Activated T-cell treated with anti-CD3 and anti-CD28 coated beads, Interleukin-2, amount 50 U/mL, for 4 hours (primary cell): ENCODE results near the gene INTS11. TPM values are rescaled to one million over a fixed set of nuclear protein-coding genes. Genes with fewer than 3 reads are reported as not detected.

Experiments
- ATAC-seq, 2 donors: fragments of 200-7000 bp; cut with Tn5 transposase; one replicate each; pipeline ENCODE4 v1.10.0; 2021
- DNase-seq: peaks from one replicate; pipeline ENCODE4 v3.0.0-alpha.2; 2020
- H3K27me3 Mint-ChIP-seq: one replicate; pipeline ENCODE4 v1.8.0; 2021; ENCODE audit warnings: low read depth, mixed read lengths
- H3K36me3 Mint-ChIP-seq: one replicate; pipeline ENCODE4 v1.8.0; 2022; ENCODE audit warnings: mixed read lengths; ENCODE audit not compliant: insufficient read depth
- H3K4me1 Mint-ChIP-seq: one replicate; pipeline ENCODE4 v1.8.0; 2021; ENCODE audit warnings: low read depth, mixed read lengths
- H3K4me3 Mint-ChIP-seq: one replicate; pipeline ENCODE4 v1.8.0; 2021; ENCODE audit warnings: mild to moderate bottlenecking, moderate library complexity, mixed read lengths
- H3K9me3 Mint-ChIP-seq: one replicate; pipeline ENCODE4 v1.8.0; 2021; ENCODE audit warnings: mixed read lengths
- total RNA-seq, 3 donors: library from RNA; stranded (reverse); gene quantifications; one replicate each; pipeline ENCODE4 v1.2.1, GENCODE V29; 2021

Gene INTS11
- total RNA-seq, 3 donors from 2014 or later: 164 to 181 (median 172) TPM

DNA sequence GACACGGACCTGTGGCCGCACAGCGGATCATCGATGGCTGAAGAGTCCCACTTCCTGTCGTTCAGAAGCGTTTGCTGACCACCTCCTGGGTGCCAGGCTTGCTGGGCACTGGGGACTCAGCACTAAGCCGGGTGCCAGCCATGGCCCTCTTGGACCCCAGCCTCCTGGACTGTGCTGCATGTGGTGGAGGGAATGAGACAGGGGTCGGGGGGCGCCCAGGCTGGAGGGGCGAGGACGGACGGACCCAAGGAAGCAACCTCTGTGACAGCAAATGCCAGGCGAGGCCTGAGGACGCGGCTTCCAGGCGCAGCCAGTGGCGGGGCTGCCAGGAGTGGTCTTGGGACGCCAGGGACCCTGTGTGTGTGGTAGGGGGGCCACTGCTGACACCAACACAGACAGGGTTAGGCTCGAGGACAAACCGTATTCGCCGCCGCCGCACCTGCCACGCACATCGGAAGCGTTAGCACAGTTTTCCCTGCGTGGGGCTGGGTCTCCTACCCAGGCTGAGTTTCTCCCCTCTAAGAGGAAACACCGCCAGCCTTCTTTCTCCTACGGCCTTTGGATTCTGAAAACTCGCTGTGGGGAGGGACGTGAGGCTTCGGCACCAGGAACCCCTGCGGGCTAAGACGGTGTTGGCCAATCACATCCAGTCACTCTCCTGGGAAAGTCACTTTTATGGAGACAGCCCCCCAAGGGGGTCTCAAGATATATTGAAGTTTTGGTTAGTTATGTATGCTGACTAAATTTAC is 36.9 kb upstream of the INTS11 start:
- Mint-ChIP-seq H3K4me1 (peaks cover 7% of the 10 kb centered on the region), H3K4me3 (no peak overlapping the region), H3K36me3 (no peaks in the 10 kb centered on the region), H3K9me3 (no peaks in the 10 kb centered on the region), H3K27me3 (peaks cover 22% of the 10 kb centered on the region)
- no peak for DNase-seq
- no peak for ATAC-seq

DNA sequence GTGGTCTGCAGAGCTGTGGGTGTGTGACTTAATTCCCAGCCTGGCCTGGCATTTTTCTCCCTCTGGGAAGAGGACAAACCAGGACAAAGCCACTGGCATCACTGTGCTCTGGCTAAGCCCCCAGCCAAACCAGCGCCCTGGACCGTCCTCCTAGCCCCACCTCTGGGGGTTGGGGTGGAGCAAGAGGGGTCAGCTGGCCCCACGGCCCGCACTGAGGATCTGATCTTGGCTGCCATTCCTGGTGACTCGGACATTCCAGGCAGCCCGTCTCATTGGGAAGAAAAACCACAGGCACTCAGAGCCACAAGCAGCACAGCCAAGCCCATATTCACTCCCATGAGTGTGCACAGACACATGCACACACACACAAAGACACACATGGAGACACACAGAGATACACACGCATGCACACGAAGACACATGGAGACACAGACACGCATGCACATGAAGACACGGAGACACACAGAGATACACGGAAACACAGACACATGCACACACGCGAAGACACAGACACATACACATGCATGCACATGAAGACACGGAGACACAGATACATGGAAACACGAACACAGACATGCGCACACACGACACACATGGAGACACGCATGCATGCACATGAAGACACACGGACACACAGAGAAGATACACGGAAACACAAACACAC is 36.2 kb upstream of the INTS11 start:
- Mint-ChIP-seq H3K9me3 (no peaks in the 10 kb centered on the region), H3K27me3 (peaks cover 22% of the 10 kb centered on the region), H3K4me3 (no peak overlapping the region), H3K36me3 (no peaks in the 10 kb centered on the region), H3K4me1 (peaks cover 7% of the 10 kb centered on the region)
- no peak for ATAC-seq
- DNase-seq: no peak

DNA sequence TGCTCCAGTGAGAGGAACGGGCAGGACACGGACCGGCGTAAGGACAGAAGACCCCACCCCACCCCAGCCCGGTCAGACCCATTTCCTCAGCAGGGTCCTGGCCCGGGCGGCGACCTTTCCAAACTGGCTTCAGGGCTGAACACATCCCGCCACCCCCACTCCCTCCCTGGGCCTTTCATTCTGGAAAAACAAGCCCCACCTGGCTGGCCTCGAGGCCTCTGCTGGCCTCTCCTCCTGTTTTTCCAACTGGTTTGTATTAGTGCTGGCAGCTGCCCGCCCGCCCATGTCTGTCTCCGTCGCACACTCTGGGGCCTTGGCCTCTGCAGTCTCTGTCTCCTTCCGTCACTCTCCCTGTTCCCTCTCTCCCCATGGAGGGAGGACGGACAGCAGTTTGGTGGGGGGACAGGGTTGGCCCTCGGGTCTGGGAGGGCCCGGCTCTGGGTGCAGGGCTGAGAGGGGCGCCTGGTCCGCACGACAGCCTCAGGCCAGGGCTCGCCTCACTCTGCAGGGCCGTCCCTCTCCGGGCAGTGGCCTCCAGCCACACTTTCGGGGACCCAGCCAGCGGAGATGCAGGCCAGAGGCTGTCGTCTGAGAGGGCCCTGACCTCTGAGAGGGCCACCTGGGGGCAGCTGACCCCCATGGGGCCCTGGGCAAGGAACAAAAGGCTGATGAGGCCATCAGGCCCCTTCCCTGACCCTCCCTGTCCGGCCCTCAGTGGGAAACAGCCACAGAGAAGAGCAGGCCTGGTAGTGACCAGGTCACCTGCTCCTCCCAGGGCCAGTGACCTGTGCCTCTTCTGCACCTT is 35.4 kb upstream of the INTS11 start:
- Mint-ChIP-seq H3K9me3 (no peaks in the 10 kb centered on the region), H3K36me3 (no peaks in the 10 kb centered on the region), H3K4me3 (no peak overlapping the region), H3K27me3 (peaks cover 22% of the 10 kb centered on the region), H3K4me1 (peaks cover 7% of the 10 kb centered on the region)
- ATAC-seq (no peak), DNase-seq (no peak)

DNA sequence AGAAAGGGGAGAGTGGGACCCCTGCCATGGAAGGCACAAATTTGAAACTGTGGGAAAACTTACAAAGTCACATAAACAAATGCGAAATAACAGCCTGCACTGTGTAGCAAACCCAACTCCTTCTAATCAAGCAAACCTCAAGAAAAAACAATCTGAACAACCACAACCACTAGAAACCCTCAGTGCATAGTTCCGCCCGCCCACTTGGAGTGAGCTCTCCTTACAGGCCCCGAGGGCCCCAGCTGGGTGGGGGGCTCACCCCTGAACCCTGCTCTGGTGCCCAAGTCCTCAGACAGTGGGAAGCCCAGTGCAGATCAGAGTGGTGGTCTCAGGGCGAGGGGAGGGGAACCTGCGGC is 34.8 kb upstream of the INTS11 start:
- DNase-seq (no peak), ATAC-seq (peak; percentile 23 to 44)
- no peak overlapping the region for H3K4me3 Mint-ChIP-seq
- peaks cover 22% of the 10 kb centered on the region for H3K27me3 Mint-ChIP-seq
- H3K4me1 Mint-ChIP-seq: peaks cover 7% of the 10 kb centered on the region
- H3K36me3 Mint-ChIP-seq: no peaks in the 10 kb centered on the region
- no peaks in the 10 kb centered on the region for H3K9me3 Mint-ChIP-seq

DNA sequence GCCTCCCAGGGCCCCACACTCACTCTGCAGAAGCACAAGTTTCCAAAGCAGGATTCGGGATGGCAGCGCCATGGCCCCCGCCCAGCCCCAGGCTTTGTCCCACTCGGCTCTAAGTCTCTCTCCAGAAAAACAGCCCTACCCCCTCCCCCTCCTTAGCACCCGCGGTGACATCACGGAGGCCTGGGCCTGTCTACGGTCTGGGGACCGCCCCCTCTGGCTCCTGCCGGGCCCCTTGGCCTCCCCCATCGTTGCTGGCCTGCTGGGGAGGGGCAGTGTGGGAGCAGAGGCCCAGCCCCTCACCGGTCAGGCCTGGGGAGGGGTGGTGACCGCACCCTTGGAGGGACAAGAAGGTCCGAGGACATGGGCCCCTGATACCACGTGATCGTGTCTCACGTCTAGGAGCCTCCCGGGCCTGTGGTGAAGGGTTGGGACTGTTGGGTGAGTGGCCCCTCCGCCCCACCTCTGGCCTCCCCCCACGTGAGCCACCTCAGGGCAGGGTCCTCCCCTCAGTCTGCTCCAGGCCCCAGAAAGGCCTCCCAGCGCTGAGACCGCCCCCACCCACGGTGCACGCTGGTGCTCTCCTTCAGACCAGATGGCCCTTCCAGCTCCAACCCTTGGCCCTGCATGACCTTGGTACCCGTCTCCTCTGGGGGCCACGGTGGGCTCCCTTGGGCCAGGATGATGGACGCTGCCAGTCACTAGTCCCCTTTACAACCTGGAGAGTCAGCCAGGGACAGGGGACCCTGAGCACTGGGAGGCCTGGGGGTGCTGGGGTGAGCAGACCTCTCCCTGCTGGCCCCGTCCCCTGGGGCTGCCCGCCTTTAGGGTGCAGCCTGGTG is 34.2 kb upstream of the INTS11 start, which contains the start of gene MXRA8:
MXRA8 (minus strand) TSS at position 123 of the 839 bp plus-strand sequence; CDS start at position 72, 51 bp downstream.
- DNase-seq (no peak), ATAC-seq (peak in 1 of 2 donors; percentile 13)
- no peaks in the 10 kb centered on the region for H3K9me3 Mint-ChIP-seq
- H3K36me3 Mint-ChIP-seq: no peaks in the 10 kb centered on the region
- peaks cover 26% of the 10 kb centered on the region for H3K27me3 Mint-ChIP-seq
- H3K4me1 Mint-ChIP-seq: peaks cover 8% of the 10 kb centered on the region
- H3K4me3 Mint-ChIP-seq: no peak within 1 kb of the TSS

DNA sequence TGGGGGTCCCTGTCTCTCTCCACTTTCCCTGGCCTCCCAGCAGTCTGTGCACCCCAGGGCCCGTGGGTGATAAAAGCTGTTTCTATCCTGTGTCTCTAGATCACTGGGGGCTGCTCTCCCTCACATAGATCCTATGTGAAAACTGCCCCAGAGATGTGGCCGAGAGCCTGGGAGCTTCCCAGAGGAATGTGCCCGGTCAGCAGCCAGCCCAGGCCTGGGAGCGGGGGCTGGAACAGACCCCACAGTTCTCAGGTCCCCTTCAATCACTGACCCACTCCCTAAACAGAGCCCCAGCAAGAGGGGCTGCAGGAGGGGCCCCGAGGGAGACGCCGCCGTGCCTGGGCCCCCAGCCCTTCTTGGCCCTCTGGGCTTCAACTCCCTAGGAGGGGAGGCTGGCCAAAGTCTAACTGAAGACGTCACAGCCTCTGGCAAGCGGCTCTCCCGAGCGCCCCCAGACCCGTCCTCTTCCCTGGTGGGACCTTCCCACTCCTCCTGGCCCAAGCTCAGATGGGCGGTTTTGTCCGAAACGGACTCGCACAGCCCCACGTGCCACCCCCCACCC is 33.5 kb upstream of the INTS11 start:
- no peak overlapping the region for H3K4me3 Mint-ChIP-seq
- H3K9me3 Mint-ChIP-seq: no peaks in the 10 kb centered on the region
- no peak for ATAC-seq
- no peaks in the 10 kb centered on the region for H3K36me3 Mint-ChIP-seq
- peaks cover 30% of the 10 kb centered on the region for H3K27me3 Mint-ChIP-seq
- no peak for DNase-seq
- peaks cover 9% of the 10 kb centered on the region for H3K4me1 Mint-ChIP-seq

DNA sequence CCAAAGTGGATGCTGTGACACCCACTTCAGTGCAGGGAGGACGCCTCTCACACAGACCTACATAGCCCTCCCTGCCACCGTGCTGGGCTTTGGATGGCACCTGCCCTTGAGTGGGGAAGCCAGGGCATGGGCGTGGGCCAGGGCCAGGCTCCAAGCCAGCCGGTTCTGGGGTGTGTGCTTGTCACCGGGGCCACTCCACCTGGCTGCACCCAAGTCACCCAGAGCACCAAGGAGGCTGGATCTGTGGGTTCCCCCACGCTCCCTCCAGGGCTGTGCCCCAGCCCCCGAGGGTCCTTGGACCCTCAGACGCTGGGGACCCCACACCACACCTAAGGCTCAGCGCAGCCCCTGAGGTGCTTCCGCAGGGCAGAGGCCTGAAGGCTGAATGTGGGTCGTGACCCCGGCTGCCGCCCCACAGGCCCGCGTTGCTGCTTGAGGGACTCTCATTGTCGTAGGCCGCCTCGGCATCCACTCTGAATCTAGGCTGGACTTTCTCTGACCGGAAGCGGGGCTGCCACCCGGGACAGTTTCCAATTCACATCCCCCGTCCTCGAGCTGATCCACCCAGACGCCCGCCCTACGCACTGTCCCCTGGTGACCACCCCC is 32.4 kb upstream of the INTS11 start:
- Mint-ChIP-seq H3K4me3 (no peak overlapping the region), H3K27me3 (peaks cover 40% of the 10 kb centered on the region), H3K9me3 (no peaks in the 10 kb centered on the region), H3K36me3 (no peaks in the 10 kb centered on the region), H3K4me1 (peaks cover 18% of the 10 kb centered on the region)
- DNase-seq (no peak), ATAC-seq (no peak)

DNA sequence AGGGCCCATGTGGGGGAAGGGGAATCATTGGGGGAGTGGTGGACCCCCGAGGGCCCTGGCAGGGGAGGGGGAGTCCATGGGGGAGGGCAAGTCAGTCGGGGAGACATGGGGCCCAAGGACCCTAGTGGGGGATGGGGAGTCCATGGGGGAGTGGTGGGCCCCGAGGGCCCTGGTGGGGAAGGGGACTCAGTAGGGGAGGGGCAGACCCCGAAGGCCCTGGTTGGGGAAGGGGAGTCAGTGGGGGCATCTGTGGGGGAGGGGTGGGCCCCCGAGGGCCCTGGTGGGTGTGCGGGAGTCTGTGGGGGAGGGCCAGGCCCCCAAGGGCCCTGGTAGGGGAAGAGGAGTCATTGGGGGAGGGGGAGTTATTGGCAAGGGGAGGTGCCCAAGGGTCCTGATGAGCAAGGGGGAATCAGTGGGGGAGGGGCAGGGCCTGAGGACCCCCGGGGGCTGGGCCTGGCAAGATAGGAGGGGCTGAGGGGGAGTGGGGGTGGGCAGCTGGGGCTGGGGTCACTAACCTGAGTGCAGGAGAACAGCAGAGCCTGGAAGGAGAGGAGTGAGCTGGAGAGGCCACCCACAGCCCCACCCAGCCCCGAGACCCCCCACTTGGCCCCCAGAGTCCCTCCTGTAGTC is 31.8 kb upstream of the INTS11 start:
- H3K27me3 Mint-ChIP-seq: peaks cover 40% of the 10 kb centered on the region
- no peaks in the 10 kb centered on the region for H3K9me3 Mint-ChIP-seq
- H3K4me3 Mint-ChIP-seq: no peak overlapping the region
- H3K36me3 Mint-ChIP-seq: no peaks in the 10 kb centered on the region
- H3K4me1 Mint-ChIP-seq: peaks cover 18% of the 10 kb centered on the region
- no peak for DNase-seq
- ATAC-seq: no peak

DNA sequence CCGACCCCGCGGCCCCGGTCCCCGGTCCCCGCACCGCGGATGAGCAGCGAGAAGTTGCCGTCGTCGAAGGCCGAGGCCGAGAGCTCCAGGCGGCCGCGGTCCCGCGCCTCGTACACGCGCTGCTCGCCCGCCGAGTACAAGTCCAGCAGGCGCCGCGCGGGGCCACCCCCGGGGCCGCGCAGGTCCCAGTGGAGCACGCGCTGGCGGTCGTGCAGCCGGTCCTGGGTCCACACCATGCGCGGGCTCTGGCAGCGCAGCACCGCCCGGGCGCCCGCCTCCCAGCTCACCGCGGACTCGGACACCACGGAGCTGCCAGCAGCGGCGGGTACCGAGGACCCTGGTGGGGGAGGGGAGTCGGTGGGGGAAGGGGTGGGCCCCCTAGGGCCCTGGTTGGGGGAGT is 31.0 kb upstream of the INTS11 start:
- peaks cover 18% of the 10 kb centered on the region for H3K4me1 Mint-ChIP-seq
- H3K9me3 Mint-ChIP-seq: no peaks in the 10 kb centered on the region
- H3K36me3 Mint-ChIP-seq: no peaks in the 10 kb centered on the region
- no peak overlapping the region for H3K4me3 Mint-ChIP-seq
- peak in 1 of 2 donors; percentile 23 for ATAC-seq
- peaks cover 35% of the 10 kb centered on the region for H3K27me3 Mint-ChIP-seq
- no peak for DNase-seq

DNA sequence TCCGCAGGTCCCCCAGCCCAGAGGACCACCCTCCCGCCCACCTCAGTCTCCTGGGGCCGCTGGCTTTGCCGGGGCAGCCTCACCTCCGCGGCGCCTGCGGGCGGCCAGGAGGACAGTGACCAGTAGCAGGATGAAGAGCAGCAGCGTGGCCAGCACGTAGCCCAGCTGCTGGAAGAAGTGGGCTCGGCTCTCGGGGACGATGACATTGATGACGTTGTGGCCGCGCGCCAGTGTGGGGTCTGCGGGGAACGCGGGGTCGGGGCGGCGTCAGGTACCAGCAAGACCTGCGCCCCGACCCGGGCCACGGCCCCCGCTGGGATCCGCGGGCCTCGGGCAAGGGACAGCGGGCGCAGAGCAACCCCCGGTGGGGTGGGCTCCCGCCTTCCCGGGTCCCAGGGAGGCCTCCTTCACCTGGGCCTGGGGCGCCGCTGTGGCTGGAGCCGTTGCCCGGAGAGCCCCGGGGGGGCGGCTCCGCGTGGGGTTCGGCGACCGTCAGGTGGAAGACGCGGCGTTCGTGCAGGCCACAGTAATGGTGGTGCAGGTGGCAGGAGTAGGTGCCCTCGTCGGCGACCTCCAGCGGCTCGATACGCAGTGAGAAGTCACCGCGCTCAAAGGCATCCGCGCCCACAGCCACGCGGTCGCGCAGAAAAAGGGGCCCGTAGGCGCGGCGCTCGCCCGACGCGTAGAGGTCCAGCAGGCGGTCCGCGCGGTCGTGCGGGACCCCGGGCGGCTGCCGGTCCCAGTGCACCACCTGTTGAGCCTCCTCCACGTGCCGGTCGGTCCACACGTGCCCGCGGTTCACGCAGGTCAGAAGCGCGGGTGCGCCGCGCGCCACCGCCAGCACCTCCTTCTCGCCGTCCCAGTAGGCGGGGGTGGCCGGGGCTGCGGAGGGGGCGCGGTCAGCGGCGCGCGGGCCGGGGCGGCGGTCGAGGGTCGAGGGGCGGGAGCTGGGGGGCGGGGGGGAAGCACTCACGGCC is 30.1 kb upstream of the INTS11 start:
- Mint-ChIP-seq H3K9me3 (no peaks in the 10 kb centered on the region), H3K36me3 (no peaks in the 10 kb centered on the region), H3K27me3 (peaks cover 35% of the 10 kb centered on the region), H3K4me3 (no peak overlapping the region), H3K4me1 (peaks cover 18% of the 10 kb centered on the region)
- no peak for DNase-seq
- peak; percentile 19 to 27 for ATAC-seq

DNA sequence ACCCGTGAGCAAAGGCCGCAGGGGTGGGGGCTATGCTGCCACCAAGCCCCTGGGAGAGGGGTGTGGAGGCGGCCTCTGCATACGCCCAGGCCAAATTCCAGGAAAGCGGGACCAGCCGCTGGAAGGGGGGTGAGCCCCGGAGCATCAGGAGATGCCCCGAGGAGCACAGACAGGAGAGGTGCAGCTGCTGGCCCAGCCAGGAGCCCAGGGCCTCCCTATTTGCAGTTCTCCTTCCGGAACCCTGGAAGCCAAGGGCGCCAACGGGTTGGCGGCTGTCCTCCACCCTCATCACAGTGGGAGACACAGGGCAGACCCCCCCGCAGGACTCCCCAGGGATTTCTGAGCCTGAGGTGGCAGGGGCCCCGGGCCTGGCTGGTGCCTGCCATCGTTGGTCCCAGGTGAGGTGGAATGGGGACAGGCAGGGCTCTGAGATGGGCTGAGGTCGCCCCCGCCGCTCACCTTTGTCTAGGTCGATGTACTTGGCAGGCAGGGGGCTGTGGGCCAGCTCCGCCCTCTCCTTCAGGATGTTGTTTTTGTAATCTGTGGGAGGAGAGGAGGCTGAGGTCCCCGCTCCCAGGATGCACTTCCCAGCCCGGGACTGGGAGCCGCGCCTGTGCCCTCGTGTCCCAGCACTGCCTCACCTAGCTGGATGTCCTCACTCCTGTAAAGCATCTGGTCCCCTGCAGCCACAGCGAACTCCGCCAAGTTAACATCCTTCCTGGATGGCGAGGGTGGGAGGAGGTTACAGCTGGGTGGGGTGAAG is 29.1 kb upstream of the INTS11 start:
- ATAC-seq (no peak), DNase-seq (no peak)
- Mint-ChIP-seq H3K4me3 (no peak overlapping the region), H3K4me1 (peaks cover 11% of the 10 kb centered on the region), H3K9me3 (no peaks in the 10 kb centered on the region), H3K27me3 (peaks cover 35% of the 10 kb centered on the region), H3K36me3 (no peaks in the 10 kb centered on the region)
